GM18909 (cell line): ENCODE measurements around the gene FZD7.

Source experiments
- ATAC-seq: cut with Tn5 transposase; IDR thresholded peaks from one replicate; pipeline ENCODE4 v1.9.1; 2021; ENCODE audit warnings: mild to moderate bottlenecking; ENCODE audit not compliant: unreplicated experiment, poor library complexity

The FZD7 gene

DNA sequence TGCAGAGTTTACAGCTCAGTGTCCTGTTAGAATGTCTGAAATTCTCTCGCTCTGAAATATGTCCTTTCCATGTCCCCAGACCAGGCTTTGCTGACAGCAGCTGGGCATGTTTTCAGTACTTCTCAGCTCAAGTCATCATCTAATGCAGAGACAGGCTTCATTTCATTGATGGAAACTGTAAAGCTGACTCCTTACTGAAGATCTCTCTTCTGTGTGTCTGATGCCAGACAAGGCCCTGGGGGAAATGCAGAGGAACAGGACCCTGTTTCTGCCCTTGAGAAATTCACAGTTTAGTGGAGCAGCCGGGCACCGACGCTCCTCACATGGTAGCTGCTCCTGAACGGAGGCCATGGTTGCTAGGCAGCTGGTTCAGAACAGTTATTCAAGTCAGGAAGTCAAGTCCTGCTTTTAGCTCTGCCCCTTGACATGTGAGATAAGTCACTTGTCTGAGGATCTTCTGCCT lies 24.6 kb upstream of the FZD7 start:
- ATAC-seq = no peak

DNA sequence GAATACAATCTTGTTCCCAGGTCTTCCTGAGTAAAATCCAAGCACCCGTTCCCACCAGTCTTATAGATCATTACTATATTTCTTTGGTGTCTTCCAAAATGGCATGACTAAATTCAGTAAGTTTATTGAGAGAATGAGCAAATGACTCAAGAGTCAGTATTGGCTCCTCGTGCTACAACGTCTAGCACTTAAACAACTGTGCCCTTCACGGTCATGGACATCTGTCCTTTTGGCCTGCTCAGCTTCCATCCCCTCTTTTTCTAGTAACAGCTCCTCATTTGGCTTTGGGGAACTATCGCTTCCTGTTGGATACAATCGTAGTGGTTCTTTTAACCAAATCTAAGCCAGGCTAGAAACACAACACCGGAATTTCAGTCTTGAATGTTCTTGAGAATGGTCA lies 24.1 kb upstream of the FZD7 start:
- ATAC-seq = no peak

- ATAC-seq = no peak
Measured at GRCh38 chr2:202014318-202014717, 19.3 kb upstream of the FZD7 start.

GRCh38 chr2:202014759-202015211 lies 18.9 kb upstream of the FZD7 start:
- no peak for ATAC-seq

DNA sequence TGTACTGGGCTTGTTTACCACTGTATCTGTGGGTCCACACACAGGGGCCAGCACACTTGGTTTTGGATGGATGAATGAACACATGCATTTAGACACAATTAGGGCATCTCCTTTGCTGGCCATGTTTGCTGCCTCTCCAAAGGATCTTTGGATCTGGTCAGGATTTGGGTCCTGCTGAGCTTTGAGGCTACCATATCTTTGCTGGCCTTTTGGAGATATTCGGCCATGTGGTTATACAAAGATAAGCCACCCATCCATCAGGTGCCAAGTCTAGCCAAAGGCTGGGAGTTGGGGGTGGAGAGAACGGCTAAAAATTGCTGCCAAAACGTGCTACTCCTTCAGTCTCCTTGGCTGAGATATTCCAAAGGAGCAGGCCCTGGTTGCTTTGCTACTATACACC lies 18.2 kb upstream of the FZD7 start:
- no peak for ATAC-seq

DNA sequence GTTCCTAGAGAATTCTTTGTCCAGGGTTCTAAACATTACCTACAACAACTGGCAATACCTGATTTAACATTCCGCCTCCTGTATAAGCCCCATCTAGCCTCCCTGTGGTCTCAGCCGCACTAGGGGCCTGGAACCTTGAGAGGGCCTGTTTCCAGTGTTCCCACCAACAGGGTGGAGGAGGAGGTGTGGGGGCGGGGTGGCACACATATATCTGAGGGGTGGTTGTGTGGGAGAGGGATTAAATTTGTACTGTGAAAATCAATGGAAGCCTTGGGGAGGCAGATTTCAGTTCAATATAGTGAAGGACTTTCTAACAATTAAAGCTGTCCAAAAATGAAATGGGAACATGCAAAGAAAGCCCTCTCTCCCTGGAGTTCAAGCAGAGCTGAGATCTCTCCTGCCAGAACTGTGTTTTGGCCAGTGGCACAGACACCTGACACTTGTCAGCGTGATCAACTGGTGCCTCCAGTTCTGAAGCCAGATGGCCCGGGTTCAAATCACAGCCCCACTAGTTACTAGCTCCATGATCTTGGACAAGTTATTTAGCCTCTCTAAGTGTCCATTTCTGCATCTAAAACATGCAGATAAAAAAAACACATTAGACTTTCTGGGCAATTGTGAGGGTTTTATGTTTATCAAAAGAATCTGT lies 17.0 kb upstream of the FZD7 start:
- no peak for ATAC-seq

- no peak for ATAC-seq
Measured at GRCh38 chr2:202017940-202018339, 15.7 kb upstream of the FZD7 start.

GRCh38 chr2:202018950-202019349 lies 14.7 kb upstream of the FZD7 start:
- ATAC-seq = no peak

DNA sequence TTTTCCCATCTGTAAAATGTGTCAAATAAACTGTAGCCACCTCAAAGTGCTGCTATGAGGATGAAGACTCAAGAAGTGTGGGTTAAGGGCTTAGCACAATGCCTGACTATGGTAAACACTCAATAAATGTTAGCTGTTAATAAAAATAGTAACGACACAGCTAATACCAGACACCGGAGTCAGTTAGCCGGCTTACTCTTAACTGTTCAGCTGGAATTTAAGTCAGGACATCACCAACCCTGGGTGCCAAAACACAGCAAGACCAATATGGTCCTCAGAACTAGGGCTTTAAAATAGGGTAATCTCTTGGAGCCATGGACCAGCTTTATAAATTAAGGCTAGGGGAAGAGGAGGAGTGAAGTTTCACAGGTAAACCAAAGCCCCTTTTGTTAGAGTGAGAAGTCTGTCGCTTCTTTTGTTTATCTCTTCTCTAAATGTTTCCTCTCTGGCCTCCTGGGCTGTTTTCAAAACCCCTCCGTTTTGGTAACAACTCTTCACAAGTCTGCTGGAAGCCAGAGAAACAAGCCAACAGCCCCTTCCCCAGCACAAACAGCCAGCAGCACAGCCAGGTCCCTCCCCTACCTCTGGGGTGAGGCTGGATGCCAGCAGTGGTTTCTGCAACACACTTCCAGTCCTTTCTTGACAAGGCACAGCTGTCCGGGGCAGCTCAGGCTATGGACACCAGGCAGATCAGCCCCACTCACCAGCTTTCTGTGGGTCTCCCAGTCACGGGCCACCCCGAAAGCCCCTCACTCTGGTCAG lies 13.8 kb upstream of the FZD7 start:
- no peak for ATAC-seq

DNA sequence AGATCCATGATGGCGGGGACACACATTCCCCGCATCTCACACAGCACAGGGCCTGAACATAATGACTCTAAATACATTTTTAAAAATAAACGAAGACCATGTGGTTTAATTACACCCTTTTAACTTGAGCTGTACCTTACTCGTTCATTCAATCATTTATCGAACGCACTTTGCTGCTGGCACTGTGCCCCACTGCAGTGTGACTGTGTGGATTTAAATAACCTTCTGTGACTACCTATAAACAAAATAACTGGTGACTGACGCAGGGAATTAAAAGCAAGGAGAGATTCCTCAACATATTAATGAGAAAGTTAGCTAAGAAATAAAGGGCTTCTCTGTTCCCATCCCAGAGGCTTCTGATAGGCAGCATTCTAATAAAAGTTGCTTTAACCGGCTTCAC lies 10.9 kb upstream of the FZD7 start:
- ATAC-seq = no peak

GRCh38 chr2:202023198-202023903 lies 10.3 kb upstream of the FZD7 start:
- ATAC-seq = no peak

- ATAC-seq = no peak
Measured at GRCh38 chr2:202023904-202024266, 9.8 kb upstream of the FZD7 start.

GRCh38 chr2:202024871-202025270 lies 8.8 kb upstream of the FZD7 start:
- no peak for ATAC-seq

DNA sequence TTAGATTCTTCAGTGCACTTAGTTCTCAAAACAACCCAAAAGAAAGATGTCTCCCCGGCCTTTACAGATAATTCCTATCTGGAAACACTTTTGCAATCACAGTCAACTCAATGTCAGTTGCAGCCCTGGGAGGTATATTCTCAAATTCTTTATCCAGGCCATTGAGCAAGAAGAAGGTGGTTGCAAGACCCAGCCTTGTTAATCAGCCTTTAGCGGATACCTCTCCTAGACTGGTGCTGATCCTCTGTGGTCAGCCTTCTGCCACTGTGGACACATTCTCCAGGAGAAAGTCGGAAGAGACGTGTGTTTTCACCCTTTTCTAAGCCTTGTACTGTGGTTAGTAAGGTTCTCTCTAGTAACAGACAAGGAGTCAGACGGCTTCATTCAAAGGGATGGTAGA lies 7.8 kb upstream of the FZD7 start:
- ATAC-seq = no peak

GRCh38 chr2:202026507-202026906 lies 7.1 kb upstream of the FZD7 start:
- ATAC-seq = no peak

- ATAC-seq = no peak
Measured at GRCh38 chr2:202030691-202031090, 3.0 kb upstream of the FZD7 start.

DNA sequence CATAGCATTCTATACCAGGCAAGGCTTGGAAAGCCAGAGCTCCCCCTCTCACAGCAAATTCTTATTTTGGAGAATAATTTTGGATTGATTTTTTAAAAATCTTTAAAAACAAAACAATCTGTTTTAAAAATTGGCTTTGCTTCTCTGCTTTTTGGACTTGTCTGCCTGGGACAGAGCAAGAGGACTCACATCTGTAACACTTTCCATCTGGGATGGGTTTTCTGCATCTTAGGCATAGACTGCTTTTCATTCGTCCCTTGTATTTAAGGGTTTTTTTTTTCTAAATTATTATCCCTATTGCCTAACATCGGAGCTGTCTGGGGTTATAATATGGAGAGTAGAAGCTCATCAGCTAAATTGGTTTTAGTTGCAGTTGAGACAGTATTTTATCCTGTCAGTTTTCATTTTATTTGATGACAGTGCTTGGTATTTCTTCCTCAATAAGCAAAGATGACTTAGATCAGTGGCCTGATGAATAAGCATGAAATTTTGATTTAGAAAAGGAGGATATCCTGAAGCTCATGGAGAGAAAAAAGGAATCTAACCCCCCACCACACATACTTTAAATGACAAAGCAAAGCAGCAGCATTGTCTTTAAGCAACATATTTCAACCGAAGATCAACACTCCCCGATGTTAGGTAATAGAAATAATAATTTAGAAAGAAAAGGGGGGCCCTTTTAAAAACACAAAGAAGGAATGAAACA lies 2.3 kb upstream of the FZD7 start:
- no peak for ATAC-seq

DNA sequence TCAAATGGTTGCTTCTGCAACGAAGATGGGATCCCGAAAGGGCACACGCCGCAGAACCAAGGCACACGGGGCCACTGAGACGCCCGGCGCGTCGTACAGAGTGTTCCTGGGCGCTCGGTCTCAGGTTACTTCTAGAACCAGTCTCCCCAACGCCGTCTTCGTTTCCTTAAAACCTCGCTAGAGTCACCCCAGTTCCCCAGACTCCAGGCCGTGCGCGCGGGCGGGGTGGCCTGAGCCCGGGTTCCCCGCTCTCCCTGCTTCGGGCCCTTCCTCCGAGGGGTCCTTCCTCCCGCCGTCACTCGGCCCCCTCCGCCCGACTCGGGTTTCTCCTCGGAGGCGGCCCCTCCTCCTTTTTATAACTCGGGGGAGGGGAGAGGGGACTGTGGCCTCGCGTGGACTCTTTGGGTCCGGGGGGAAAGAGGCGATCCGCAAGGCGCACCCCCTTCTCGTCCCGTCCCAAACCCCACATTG lies 774 bp upstream of the FZD7 start:
- ATAC-seq = peak; percentile 18

DNA sequence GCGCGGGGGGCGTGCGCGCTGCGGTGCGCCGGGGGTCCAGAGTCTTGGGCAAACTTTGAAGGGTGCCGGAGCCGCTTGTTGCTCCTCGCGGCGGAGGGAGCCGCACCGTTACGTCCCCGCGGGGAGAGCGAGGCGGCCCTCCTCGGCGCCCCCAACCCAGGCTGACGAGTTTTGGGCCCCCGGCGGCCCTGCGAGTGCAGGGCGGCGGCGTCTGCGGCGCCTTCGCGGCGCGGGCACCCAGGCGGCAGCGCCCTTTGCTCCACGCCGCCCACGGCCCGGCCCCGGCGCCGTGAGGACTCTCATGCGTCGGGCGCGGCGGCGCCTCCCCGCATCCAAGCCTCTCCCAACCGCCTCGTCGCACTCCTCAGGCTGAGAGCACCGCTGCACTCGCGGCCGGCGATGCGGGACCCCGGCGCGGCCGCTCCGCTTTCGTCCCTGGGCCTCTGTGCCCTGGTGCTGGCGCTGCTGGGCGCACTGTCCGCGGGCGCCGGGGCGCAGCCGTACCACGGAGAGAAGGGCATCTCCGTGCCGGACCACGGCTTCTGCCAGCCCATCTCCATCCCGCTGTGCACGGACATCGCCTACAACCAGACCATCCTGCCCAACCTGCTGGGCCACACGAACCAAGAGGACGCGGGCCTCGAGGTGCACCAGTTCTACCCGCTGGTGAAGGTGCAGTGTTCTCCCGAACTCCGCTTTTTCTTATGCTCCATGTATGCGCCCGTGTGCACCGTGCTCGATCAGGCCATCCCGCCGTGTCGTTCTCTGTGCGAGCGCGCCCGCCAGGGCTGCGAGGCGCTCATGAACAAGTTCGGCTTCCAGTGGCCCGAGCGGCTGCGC lies 814 bp downstream of the FZD7 start:
- peak; percentile 11 for ATAC-seq
